GM18519 (cell line): ENCODE data around the gene CFAP100.

Experiments
- ATAC-seq: cut with Tn5 transposase; IDR thresholded peaks from one replicate; pipeline ENCODE4 v1.9.1; 2021; ENCODE audit warnings: mild to moderate bottlenecking, moderate library complexity; ENCODE audit not compliant: unreplicated experiment, low FRiP score

The CFAP100 gene

DNA sequence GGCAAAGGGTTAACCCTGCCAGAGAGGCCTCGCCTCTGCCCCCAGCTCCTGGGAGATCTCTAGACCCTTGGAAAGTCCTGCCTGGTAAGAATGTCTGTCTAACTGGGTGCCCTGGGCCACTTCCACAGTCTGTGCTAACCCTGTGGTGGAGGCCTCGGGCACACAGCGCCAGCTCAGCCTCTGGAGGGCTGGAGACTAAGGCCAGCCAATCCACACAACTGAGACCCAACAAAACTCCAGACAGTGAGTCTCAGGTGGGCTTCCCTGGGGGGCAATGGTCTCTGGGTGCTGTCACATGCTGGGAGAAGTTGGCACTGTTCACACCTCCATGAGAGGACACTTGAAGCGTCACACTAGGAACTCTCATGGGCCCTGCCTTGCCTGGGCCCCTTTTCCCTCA is 61.5 kb downstream of the CFAP100 start:
- no peak for ATAC-seq

DNA sequence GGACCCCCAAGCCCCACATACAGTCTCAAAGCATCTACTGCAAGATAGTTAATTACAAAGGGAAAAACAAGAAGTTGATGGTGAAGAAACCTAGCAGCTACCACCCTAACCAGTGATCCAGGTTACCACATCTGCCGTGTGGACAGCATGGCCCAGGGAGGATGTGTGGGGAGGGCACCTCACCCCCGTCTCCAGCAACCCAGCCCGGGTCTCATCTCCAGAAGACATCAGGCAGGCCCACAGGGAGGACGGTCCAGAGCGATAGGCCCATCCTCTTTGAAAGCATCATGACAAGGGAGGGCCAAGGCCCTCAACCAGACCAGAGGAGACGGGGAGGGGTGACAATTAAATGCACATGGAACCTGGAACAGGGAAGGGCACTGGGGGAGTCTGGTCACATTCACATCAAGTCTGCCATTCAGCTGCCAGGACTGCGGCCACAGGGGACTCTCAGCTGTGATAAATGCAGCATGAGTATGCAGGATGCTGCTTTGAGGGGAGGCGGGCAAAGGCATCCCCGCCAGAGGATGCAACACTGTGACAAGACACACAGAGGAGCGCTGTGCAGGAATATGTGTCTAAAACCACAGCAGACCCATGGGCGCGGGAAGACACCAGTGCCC is 62.2 kb downstream of the CFAP100 start:
- no peak for ATAC-seq

DNA sequence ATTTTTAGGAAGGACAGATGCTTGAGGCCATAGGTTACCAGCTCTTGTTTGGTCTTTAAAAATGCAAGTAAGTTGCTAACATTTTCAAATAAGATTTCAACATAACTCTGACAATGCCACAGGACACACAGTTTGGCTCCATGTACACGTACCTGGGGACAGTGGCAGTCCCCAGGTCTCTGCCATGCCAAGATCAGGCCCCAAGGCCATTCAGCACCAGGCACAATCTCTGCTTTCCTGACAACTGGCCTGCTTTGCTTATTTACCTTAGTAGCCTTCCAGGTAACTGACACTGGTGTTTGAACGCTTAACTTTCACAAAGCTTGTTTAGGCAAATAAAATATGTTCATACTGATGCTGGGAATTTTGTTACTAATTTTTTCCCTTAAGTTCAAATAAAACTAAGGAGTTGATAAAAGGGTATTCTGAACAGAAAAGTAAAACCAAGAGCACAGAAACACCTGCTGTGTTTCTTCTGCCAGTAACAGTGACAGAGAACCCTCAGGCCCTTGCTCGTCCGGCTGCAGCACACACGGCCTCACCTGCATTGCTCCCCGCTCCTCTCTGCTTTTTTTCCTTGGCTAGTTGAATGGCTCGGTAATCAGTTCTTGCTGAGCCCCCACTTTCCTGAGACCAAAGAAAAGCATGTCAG is 64.5 kb downstream of the CFAP100 start:
- no peak for ATAC-seq

DNA sequence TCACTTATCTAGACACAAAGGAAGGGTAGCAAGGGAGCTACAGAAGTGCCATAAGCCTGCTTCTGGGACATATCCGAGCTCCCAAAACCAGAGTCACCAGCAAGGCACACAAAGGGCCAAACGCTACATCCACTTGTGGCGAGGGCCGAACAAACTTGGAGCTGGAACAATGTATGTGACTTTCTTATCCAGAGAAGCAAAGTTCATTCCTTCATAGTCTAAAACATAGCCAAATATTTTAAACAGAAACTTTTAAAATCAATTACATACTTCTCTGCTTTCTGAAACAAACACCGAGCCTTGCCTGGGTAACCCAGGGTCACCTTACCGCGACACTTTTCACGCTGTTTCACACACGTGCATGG is 65.0 kb downstream of the CFAP100 start:
- no peak for ATAC-seq

DNA sequence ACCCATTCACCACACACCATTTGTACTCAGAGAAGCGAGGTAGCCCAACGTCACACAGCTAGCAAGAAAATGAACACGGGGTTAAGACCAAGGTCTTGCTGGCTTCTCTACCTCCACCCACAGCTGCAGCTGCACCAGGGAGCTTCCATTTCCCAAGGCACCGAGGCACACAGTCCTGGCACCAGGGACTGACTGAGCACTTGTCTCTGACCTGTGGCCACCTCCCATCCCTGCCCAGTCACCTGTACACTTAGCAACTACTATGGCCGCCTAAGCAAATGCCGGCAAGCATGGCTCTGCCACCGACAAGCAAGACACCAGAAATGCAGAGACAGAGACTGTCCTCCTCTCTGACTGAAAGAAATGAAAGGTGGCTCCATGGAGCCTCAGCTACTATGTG is 65.7 kb downstream of the CFAP100 start:
- no peak for ATAC-seq

DNA sequence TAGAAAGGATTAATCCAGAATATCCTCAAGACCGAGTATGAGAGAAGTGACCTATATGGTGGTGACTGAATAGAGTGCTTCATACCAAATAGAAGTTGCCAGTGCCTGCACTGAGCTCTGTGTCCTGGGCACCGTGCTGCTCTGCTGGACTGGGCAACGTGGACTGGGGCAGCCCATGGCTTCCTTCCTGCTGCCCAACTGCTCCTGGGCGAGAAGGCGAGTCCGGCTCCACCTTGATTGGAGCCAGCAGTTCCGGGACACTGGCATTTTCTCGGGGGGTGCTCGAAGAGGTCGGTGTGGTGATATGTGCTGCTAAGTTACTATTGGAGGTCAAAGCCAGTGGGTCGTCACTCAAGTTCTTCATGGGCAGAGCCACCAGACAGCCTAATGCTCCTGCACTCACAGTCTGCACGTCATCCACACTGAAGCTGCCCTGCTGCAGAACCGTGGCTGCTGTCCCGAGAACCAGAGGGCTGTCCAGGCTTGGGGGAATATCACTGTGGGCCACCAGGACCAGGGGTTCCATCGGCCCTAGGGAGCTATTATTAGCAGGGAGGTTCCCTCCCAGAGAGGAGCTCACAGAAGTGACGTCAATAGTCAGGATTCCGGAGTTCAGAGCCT is 66.9 kb downstream of the CFAP100 start:
- no peak for ATAC-seq

DNA sequence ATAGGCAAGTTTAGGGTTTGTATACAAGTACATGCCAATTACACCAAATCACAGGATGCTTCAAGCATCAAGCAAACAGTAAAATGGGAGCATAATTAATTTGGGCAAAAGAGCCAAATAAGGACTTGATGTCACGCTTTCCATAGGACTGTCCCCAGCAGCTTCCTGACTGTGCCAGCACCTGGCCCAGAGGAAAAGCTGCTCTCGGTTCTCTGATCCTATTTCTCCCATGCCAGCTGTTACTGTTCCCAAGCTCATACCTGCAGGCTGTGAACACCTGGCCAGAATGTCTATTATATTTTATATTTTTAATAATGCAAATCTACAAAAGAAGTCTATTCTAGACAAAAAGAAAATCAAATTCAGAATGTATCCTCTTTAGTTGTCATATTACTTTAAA is 68.8 kb downstream of the CFAP100 start:
- ATAC-seq = no peak

DNA sequence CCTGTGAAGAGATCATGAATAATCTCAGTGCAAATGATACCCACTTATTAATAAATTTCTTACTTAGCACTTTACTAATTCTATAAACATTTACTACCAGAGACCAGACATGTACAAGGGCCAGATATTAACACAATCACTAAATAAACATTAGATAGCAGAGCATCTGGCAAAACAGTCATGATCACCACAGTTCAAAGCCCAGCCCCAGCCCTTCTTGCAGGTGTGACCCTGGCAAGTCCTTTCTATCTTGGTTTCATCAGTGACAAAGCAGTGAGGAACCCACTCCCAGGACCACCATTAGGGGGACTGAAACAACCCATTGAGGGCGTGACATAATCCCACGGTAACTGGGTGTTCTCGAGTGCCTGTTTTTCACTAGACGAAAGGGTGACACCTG is 69.4 kb downstream of the CFAP100 start:
- ATAC-seq = no peak

DNA sequence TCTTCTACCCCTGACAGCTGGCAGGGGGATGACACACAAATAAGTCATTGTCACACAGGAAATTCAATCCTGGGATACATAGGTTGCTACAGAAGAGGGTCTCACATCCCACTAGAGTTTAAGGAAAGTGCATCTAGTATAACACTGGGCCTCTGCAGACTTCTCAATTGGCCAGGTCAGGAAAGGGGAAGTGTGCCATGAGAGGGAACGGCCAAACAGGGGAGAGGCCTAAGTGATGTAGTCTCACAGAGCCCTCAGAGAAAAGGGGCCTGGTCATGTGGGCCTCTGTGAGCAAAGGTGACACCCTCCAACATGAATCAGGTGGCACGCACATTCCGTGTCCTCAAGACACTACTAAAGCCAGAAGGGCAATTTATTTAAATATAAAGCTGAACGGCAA is 69.8 kb downstream of the CFAP100 start:
- no peak for ATAC-seq

DNA sequence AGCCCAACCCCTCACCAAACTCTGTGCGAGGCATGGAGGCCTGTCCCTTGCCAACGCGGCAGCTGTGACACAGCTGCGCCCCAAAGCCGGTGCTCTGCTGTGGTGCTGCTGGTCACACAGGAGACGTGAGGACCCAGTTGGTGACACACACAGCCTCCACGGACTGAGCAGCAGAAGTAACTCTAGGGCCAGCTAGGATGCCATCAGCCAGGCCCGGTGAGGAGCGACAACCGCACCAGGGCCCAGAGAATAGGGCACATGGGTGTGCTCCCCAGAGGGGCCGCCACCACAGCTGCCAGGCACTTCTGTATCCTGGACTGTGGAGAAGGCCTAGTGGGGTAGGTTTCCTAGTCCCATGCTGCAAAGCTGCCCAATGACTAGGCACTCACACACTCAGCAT is 70.3 kb downstream of the CFAP100 start:
- no peak for ATAC-seq

DNA sequence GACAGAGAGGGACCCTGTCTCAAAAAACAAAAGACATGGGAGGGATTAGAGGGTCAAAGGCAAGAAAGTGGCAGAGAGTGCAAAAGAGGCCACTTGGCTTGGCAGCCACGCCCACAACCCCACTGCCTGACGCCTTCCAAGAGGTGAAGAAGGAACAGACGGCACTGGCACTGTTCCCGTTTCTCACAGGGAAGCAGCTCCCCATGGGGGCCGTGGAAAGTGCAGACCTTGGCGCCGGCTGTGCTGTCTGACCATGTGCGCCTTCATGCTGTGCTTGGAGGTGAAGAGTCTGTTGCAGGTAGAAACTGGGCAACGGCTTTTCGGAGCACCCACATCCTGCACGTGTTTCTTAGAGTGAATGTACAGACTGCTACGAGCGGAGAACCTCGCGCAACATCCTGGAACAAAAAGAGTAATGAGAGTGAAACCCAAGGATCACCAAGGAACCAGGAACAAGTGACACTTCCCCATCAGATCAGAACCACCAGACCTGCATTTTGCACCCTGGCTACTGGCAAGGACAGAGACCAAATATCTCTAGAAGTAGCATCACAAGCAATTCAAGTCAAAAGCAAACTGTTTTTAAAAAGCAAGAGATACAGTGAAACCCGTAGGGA is 71.3 kb downstream of the CFAP100 start:
- ATAC-seq = no peak

DNA sequence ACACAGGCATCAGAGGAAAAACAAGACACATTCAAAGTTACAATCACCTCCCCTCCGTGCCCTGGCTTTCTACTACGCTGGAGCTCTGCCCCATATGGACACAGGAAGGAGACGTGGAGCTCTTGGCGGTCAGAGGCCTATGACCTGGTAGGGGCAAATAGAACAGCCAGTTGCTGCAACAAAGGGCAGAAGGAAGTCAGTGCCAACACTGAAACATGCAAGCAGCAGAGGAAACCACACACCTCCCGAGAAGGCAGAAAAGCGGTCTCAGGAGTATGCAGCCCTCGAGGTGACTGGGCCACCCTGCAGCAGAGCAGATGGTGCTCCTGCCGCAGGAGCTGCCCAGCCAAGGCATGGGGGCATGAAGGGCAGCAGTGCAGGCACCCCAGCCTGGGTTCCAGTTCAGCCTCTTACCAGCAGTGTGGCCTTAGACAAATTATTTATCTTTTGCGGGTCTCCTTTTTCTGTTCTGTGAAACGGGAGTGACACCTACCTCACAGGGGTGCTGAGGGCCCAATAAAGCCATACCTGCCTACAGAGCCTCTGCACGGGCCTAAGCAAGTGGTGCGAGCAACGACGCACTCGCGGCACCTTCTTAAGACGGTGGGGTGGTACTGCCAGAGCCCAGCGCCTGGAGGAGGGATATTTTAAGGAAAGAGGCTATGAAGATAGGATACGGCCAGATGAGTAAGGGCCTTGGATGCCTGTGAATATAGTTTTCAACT is 72.3 kb downstream of the CFAP100 start:
- ATAC-seq = no peak

DNA sequence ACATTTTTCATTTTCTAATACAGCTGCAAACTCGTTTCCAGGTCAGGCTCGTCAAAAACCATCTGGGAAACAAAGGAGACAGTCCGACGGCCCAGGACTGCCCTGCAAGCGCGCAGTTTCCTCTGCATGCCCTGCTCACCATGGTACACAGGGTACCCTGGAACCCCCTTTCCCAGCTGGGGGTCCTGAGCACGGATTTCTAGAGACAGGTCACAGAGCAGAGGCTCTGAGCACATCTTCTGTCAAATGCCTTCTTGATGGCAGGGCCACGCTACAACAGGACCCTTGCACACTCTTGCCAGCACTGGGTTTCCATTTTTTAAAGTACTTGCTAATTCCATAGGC is 72.9 kb downstream of the CFAP100 start:
- no peak for ATAC-seq

DNA sequence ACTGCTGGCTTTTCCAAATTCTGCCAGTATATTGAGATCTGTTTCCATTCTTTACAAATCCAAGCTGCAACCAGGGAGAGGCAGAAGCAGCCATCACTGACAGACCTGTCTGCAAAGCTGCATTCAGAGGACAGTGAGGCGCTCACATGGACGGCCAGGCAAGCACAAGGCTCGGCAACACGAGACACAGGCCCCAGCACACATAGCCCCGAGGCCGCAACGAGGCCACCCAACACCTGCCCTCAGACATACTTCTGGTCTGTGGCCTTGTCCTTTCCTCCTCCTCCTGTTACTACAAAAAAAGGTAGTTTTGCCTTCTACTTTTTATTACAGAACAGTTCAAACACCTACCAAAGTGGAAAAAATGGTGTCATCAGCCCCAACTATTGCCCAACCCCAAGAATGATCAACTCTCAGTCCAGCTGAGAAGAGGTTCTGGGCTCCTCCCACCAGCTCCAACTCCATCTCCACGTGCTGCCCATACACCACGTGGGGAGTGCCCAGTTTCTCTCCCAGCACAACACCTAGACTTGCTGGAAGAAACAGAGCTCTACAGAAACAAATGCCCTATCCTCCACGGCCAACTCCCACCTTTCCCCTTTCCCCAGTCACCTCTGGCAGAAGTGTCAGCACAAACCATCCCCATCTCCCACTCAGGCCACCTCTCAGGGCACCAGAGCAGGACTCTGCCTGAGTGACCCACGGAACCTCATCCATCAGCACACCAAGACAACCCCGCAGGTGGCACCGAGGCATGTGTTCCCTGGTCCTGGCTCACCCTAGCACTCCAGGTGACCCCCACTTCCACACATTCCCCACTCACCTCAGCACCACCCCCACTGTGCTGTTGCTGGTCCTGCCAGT is 73.6 kb downstream of the CFAP100 start:
- no peak for ATAC-seq

DNA sequence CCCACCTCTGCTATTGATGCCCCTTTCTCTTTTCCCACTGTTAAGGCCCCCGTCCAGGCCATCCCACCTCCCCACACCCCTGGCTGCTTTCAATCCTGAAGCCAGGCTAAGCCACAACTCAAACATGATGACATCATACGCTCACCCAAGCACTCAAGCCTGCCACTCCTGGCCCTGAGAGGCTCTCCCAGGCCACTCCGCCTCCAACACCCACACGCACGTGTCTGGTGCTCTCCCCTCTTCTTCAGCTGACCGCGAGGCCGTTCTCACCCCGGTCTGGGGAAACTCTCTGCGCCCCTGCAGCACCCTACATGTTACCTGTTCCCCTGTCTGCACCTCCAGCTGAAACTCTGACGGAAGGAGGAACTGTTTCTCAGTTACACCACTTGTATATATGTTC is 74.8 kb downstream of the CFAP100 start:
- ATAC-seq = no peak

DNA sequence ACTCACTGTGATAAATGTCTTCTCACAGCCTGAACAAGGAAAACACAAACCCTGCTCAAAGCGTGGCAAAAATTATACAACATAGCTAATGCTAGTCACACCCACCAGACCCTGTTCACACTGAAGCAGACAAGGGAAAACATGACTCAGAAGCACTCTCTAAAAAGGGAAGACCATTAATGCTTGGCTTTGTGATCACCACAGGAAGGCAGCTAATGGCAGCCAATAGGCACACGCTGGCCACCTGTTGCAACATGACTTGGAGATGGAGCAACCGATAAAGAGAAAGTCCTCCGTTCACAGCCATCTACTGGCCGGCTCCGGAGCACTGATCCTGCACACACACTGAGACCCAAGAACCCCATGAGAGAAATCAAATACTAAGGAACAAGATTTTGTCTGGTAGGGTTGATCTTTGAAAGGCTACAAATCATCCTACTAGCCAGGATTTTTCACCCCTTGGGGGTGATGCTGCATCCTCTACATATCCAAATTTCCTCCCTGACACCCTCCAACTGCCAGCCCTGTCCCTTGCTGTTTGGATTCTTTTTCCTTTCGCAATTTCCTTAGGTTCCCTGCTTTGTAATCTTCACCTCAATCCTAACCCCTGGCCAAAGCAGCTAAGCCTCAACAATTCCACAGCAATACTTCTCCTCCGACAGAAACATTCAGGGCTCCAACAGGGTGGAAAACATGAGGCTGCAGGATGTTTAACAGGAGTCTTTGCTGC is 77.7 kb downstream of the CFAP100 start:
- no peak for ATAC-seq

DNA sequence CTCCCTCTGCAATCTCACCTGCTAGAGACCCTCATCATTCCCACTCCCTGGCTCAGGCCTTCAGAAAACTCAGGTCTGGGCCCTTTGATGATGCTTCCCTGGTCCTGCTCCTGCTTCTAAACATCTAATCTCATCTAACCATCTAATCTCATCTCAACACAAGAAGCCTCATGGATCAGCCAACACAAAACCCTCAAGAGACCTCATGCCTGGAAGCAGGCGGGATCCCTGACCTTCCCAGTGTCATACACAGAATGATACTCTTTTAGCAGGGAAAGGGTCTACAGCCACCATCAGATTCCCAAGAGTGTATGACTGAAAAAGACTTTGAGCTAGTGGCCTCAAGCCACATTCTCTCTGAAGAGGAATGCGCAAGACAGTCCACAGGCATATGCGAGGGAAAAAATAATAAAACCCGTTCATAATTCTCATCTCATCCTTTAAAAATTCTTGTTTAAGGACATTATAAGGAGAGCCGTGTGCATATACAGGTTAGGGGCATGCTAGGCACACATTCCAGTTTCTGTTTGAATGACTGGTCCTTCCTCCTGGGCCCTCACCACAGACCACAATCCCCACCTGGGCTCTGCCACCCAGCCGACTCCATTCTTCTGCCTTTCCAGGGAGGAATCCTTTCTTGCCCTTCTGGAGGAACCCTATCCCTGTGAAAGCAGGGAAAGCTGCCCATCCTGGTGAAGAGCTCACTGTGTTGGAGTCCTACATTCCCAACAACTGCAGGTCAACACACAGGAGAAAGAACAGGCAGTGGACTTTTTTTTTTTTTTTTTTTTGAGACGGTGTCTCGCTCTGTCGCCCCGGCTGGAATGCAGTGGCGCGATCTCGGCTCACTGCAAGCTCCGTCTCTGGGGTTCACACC is 78.8 kb downstream of the CFAP100 start:
- no peak for ATAC-seq

DNA sequence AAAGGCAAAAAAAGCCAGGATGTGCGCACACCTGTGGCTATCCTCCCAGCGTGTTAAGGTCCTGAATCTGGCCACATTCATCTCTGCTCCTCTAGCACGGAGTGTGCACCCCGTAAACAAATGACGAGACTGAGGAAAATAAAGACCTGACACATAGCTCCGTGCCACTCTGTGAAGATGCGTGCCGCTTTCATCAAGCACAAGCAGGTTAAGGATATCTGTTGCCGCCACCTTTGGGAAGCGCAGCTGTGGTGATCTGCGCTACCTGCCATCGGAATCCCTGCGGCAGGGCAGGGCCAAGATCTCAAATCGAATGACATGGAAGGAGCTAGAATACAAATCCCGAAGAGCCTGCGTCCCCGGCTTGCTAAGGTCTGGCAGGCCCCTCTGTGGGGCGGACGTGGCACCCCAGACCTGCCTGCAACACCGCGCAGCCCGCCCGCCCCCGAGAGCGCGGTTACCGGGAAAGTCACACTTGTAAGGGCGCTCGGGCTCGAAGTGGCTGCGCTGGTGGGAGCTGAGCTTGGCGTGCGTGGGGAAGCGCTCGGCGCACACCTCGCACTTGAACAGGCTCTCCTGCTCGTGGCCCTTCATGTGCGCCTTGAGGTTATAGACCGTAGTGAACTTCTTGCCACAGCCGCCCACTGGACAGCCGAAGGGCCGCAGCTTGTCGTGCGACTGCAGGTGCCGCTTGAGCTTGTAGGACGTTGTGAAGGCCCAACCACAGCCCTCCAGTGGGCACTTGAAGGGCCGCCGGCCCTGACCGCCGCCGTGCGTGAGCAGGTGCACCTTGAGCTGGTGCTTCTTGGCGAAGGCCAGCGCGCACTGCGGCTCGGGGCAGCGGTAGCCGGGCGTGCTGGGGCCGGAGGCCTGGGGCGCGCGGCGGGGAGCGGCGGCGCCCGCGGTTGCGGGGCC is 80.0 kb downstream of the CFAP100 start:
- ATAC-seq = peak; percentile 1
